HG02973 (cell line): ENCODE data around the gene NBEAL2.

Experiments used
- ATAC-seq: cut with Tn5 transposase; IDR thresholded peaks from one replicate; pipeline ENCODE4 v1.9.1; 2021; ENCODE audit warnings: moderate library complexity; ENCODE audit not compliant: unreplicated experiment

NBEAL2 gene

GRCh38 chr3:46998852-46999515 is 19.5 kb downstream of the NBEAL2 start:
- no peak for ATAC-seq

GRCh38 chr3:46999516-47000197 is 20.2 kb downstream of the NBEAL2 start:
- no peak for ATAC-seq

GRCh38 chr3:47000198-47000815 is 20.8 kb downstream of the NBEAL2 start:
- ATAC-seq = no peak

GRCh38 chr3:47000922-47001730 is 21.7 kb downstream of the NBEAL2 start:
- ATAC-seq = no peak

GRCh38 chr3:47001731-47002170 is 22.3 kb downstream of the NBEAL2 start:
- ATAC-seq = no peak

- no peak for ATAC-seq
Observed at GRCh38 chr3:47002171-47003055, 22.9 kb downstream of the NBEAL2 start.

GRCh38 chr3:47003056-47003410 is 23.6 kb downstream of the NBEAL2 start:
- ATAC-seq = no peak

- no peak for ATAC-seq
Observed at GRCh38 chr3:47003461-47004368, 24.2 kb downstream of the NBEAL2 start.

GRCh38 chr3:47004369-47005211 is 25.1 kb downstream of the NBEAL2 start:
- no peak for ATAC-seq

GRCh38 chr3:47005212-47006144 is 26.0 kb downstream of the NBEAL2 start:
- ATAC-seq = no peak

- ATAC-seq = no peak
Observed at GRCh38 chr3:47006145-47006651, 26.7 kb downstream of the NBEAL2 start.

- ATAC-seq = no peak
Observed at GRCh38 chr3:47007001-47007400, 27.5 kb downstream of the NBEAL2 start.

GRCh38 chr3:47007482-47008233 is 28.2 kb downstream of the NBEAL2 start:
- ATAC-seq = no peak

GRCh38 chr3:47008234-47008796 is 28.8 kb downstream of the NBEAL2 start:
- no peak for ATAC-seq

- ATAC-seq = no peak
Observed at GRCh38 chr3:47008851-47009224, 29.4 kb downstream of the NBEAL2 start.
